Stomach (tissue), 4 donors: ENCODE measurements around the gene GRIA3.

Source experiments
- EP300 ChIP-seq: sonication (generic); formaldehyde crosslinking; IDR thresholded peaks from one replicate; pipeline ENCODE4 v1.6.1; 2017; ENCODE audit warnings: antibody characterized with exemption
- TF ChIP-seq, protein P1 (sequence below), 7 experiments: fragments of 450-650 bp in 4 of 7; fragments of 200-600 bp in 3 of 7; sonication (generic) in 3 of 7; IDR thresholded peaks; one replicate each; pipeline ENCODE4 v1.5.1; 2016 to 2019; ENCODE audit warnings: antibody characterized with exemption in 7 of 7, control low read depth in 2 of 7, mild to moderate bottlenecking in 1 of 7

DNA sequence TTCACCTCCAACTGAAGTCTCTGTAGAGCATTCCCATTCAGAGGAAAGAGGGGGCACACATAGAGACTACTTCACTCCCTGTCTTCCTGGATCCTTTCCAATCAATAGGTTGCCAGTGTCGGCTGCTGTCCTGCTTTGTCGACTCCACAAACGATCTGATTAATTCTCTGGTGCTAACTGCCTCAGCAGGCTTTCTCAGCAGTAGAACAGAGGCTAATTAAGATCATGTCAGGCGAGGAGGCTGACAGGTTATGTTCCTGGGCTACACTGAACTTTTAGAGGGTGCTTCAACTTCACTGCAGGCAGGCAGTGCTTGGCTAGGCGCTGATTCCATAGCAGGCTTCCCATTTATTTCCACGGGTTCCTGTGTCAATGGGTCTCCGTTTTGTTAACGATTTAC is 79.2 kb downstream of the GRIA3 start:
- TF ChIP-seq, protein P1, sequence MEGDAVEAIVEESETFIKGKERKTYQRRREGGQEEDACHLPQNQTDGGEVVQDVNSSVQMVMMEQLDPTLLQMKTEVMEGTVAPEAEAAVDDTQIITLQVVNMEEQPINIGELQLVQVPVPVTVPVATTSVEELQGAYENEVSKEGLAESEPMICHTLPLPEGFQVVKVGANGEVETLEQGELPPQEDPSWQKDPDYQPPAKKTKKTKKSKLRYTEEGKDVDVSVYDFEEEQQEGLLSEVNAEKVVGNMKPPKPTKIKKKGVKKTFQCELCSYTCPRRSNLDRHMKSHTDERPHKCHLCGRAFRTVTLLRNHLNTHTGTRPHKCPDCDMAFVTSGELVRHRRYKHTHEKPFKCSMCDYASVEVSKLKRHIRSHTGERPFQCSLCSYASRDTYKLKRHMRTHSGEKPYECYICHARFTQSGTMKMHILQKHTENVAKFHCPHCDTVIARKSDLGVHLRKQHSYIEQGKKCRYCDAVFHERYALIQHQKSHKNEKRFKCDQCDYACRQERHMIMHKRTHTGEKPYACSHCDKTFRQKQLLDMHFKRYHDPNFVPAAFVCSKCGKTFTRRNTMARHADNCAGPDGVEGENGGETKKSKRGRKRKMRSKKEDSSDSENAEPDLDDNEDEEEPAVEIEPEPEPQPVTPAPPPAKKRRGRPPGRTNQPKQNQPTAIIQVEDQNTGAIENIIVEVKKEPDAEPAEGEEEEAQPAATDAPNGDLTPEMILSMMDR (IDR thresholded peaks at IDR 0.05) = no peak
- no peak for TF ChIP-seq EP300
